H9 (cell line): ENCODE data around the gene TIAM2. TPM values are rescaled to one million over a fixed set of nuclear protein-coding genes. Genes with fewer than 3 reads are reported as not detected.
A peak's percentile ranks its signal among the peaks of the same experiment; 100 is the strongest.

Experiments used
- DNase-seq: peaks from one replicate; pipeline ENCODE4 v3.0.0-alpha.2; 2017
- H2AFZ ChIP-seq: one replicate; pipeline ENCODE4 v1.6.1; 2013; ENCODE audit warnings: mild to moderate bottlenecking, low read length, control low read depth, moderate library complexity
- H2AK5ac ChIP-seq: 2 replicates; pipeline ENCODE4 v1.6.1; 2013; ENCODE audit warnings: low read length, control low read depth, mixed read lengths; ENCODE audit not compliant: insufficient read length
- H2BK120ac ChIP-seq: one replicate; pipeline ENCODE4 v1.6.1; 2013; ENCODE audit warnings: low read depth, mild to moderate bottlenecking, low read length, control low read depth, inconsistent platforms; ENCODE audit not compliant: poor library complexity, severe bottlenecking
- H2BK12ac ChIP-seq: 2 replicates; pipeline ENCODE4 v1.6.1; 2013; ENCODE audit warnings: low read length, control low read depth, mixed read lengths, low read depth; ENCODE audit not compliant: insufficient read length
- H2BK15ac ChIP-seq: 2 replicates; pipeline ENCODE4 v1.6.1; 2013; ENCODE audit warnings: low read depth, low read length, control low read depth
- H2BK20ac ChIP-seq: one replicate; pipeline ENCODE4 v1.6.1; 2013; ENCODE audit warnings: low read depth, mild to moderate bottlenecking, low read length, control low read depth, inconsistent platforms; ENCODE audit not compliant: poor library complexity, severe bottlenecking
- H2BK5ac ChIP-seq: 2 replicates; pipeline ENCODE4 v1.6.1; 2013; ENCODE audit warnings: low read length, control low read depth, mixed read lengths; ENCODE audit not compliant: insufficient read length
- H3K14ac ChIP-seq: 2 replicates; pipeline ENCODE4 v1.6.1; 2013; ENCODE audit warnings: low read length, control low read depth; ENCODE audit not compliant: insufficient read depth
- H3K18ac ChIP-seq: 2 replicates; pipeline ENCODE4 v1.6.1; 2013; ENCODE audit warnings: low read depth, mild to moderate bottlenecking, mixed read lengths, low read length, control low read depth; ENCODE audit not compliant: insufficient read length
- H3K23ac ChIP-seq: 2 replicates; pipeline ENCODE4 v1.6.1; 2013; ENCODE audit warnings: low read length, control low read depth, mixed read lengths, low read depth; ENCODE audit not compliant: insufficient read length
- H3K23me2 ChIP-seq: 2 replicates; pipeline ENCODE4 v1.6.1; 2013; ENCODE audit warnings: low read depth, mild to moderate bottlenecking, mixed read lengths, low read length, control low read depth; ENCODE audit not compliant: insufficient read length, poor library complexity, severe bottlenecking
- H3K27ac ChIP-seq: 2 replicates; pipeline ENCODE4 v1.5.1; 2013; ENCODE audit warnings: low read length, control low read depth, mixed read lengths, low read depth; ENCODE audit not compliant: insufficient read length
- H3K27me3 ChIP-seq: 2 replicates; pipeline ENCODE4 v1.6.1; 2013; ENCODE audit warnings: low read length, control low read depth, inconsistent platforms; ENCODE audit not compliant: insufficient read depth
- H3K4ac ChIP-seq: 2 replicates; pipeline ENCODE4 v1.6.1; 2013; ENCODE audit warnings: low read depth, mild to moderate bottlenecking, control low read depth, inconsistent platforms, low read length, moderate library complexity
- H3K4me1 ChIP-seq: 2 replicates; pipeline ENCODE4 v1.6.1; 2013; ENCODE audit warnings: low read length, control low read depth, inconsistent platforms; ENCODE audit not compliant: insufficient read depth
- H3K4me2 ChIP-seq: 2 replicates; pipeline ENCODE4 v1.6.1; 2013; ENCODE audit warnings: low read length, control low read depth, mixed read lengths; ENCODE audit not compliant: insufficient read length, insufficient read depth
- H3K56ac ChIP-seq: 2 replicates; pipeline ENCODE4 v1.6.1; 2013; ENCODE audit warnings: low read depth, mild to moderate bottlenecking, mixed read lengths, low read length, control low read depth; ENCODE audit not compliant: insufficient read length
- H3K79me1 ChIP-seq: 2 replicates; pipeline ENCODE4 v1.6.1; 2013; ENCODE audit warnings: low read depth, mild to moderate bottlenecking, moderate library complexity, low read length, control low read depth, inconsistent platforms; ENCODE audit not compliant: insufficient read depth, poor library complexity, severe bottlenecking
- H3K79me2 ChIP-seq: 2 replicates; pipeline ENCODE4 v1.6.1; 2013; ENCODE audit warnings: low read length, control low read depth, inconsistent platforms; ENCODE audit not compliant: insufficient read depth
- H3K9ac ChIP-seq: 2 replicates; pipeline ENCODE4 v1.6.1; 2013; ENCODE audit warnings: low read length, control low read depth, mixed read lengths; ENCODE audit not compliant: insufficient read length; ENCODE audit errors: extremely low read depth
- H3K9me3 ChIP-seq: one replicate; pipeline ENCODE4 v1.6.1; 2013; ENCODE audit warnings: low read depth, low read length, inconsistent platforms; ENCODE audit not compliant: control insufficient read depth
- H3T11ph ChIP-seq: one replicate; pipeline ENCODE4 v1.6.1; 2013; ENCODE audit warnings: mild to moderate bottlenecking, low read length, control low read depth, inconsistent platforms
- H4K20me1 ChIP-seq: one replicate; pipeline ENCODE4 v1.6.1; 2013; ENCODE audit not compliant: control insufficient read depth, insufficient read length, insufficient read depth
- H4K5ac ChIP-seq: 2 replicates; pipeline ENCODE4 v1.6.1; 2013; ENCODE audit warnings: low read depth, mild to moderate bottlenecking, mixed read lengths, low read length, control low read depth; ENCODE audit not compliant: insufficient read length
- H4K8ac ChIP-seq: replicated peaks from 2 replicates; pipeline ENCODE4 v1.6.1; 2013; ENCODE audit warnings: low read length, control low read depth, mixed read lengths, low read depth; ENCODE audit not compliant: insufficient read length
- H4K91ac ChIP-seq: 2 replicates; pipeline ENCODE4 v1.6.1; 2013; ENCODE audit warnings: low read depth, mild to moderate bottlenecking, moderate library complexity, mixed read lengths, low read length, control low read depth; ENCODE audit not compliant: insufficient read length
- H3K27ac Mint-ChIP-seq, 3 experiments: 2 replicates in 2 of 3; 3 replicates in 1 of 3; pipeline ENCODE4 v1.8.0; 2020 to 2021; ENCODE audit warnings: mixed read lengths in 3 of 3, mild to moderate bottlenecking in 1 of 3, moderate library complexity in 1 of 3
- H3K27me3 Mint-ChIP-seq: 2 replicates; pipeline ENCODE4 v1.8.0; 2021; ENCODE audit warnings: low read depth, mild to moderate bottlenecking, moderate library complexity, mixed read lengths
- H3K36me3 Mint-ChIP-seq, 3 experiments: 2 replicates in 2 of 3; 3 replicates in 1 of 3; pipeline ENCODE4 v1.8.0; 2020 to 2021; ENCODE audit warnings: low read depth in 3 of 3, mixed read lengths in 3 of 3; ENCODE audit not compliant: insufficient read depth in 1 of 3
- H3K4me1 Mint-ChIP-seq, 2 experiments: 2 replicates each; pipeline ENCODE4 v1.8.0; 2020; ENCODE audit warnings: mixed read lengths in 2 of 2
- H3K4me3 Mint-ChIP-seq, 2 experiments: 2 replicates in 1 of 2; 3 replicates in 1 of 2; pipeline ENCODE4 v1.8.0; 2020 to 2021; ENCODE audit warnings: mild to moderate bottlenecking in 2 of 2, mixed read lengths in 2 of 2, moderate library complexity in 1 of 2
- H3K9me3 Mint-ChIP-seq, 2 experiments: 2 replicates in 1 of 2; 3 replicates in 1 of 2; pipeline ENCODE4 v1.8.0; 2020; ENCODE audit warnings: mild to moderate bottlenecking in 2 of 2, mixed read lengths in 2 of 2, moderate library complexity in 1 of 2
- CTCF ChIP-seq: fragments of 200-600 bp; sonication (generic); conservative IDR thresholded peaks from 3 replicates; pipeline ENCODE4 v1.8.0; 2021; ENCODE audit warnings: antibody characterized with exemption, mild to moderate bottlenecking
- WGBS: extraction: QIAGEN DNeasy Blood & Tissue Kit; methylation state at CpG from one replicate; pipeline ENCODE4 v1.1.7; 2013; ENCODE audit warnings: missing lambda C conversion rate, low lambda C conversion rate, mixed read lengths; ENCODE audit not compliant: insufficient read length; ENCODE audit errors: extremely low coverage; 5-methylcytosine and 5-hydroxymethylcytosine counted together
- total RNA-seq: library from RNA; stranded (reverse); gene quantifications from 2 replicates; pipeline ENCODE4 v1.2.1, GENCODE V29; 2021

The TIAM2 gene
- total RNA-seq, 1 experiment from 2014 or later = 6.3 TPM

GRCh38 chr6:154993710-154994109, 1.4 kb upstream of the TIAM2 start:
- Mint-ChIP-seq H3K27me3 (peaks cover 27% of the 10 kb centered on the region), H3K27ac (no peak overlapping the region), H3K36me3 (no peaks in the 10 kb centered on the region; a peak in 2 of 7 replicates), H3K4me1 (peaks cover 28 to 37% of the 10 kb centered on the region in 2 experiments), H3K4me3 (peak overlapping the region; percentile 27 to 87; a peak in 3 of 5 replicates), H3K9me3 (no peaks in the 10 kb centered on the region)
- H3K14ac ChIP-seq = no peak overlapping the region
- H3K23me2 ChIP-seq = peaks cover 12% of the 10 kb centered on the region
- WGBS = no CpG with 5 or more reads among the region's 13 CpGs
- no peak overlapping the region for H3K18ac ChIP-seq
- no peak overlapping the region for H3K56ac ChIP-seq
- H4K20me1 ChIP-seq = no peaks in the 10 kb centered on the region
- no peaks in the 10 kb centered on the region; the same call in 1 of the 2 replicates for H3K4me1 ChIP-seq
- H3K79me2 ChIP-seq = no peaks in the 10 kb centered on the region
- no peaks in the 10 kb centered on the region for H3K27me3 ChIP-seq
- H3K9ac ChIP-seq = no peak overlapping the region
- H3K4ac ChIP-seq = no peak overlapping the region
- no peak overlapping the region for H3K27ac ChIP-seq
- H3K4me2 ChIP-seq = no peak overlapping the region
- no peaks in the 10 kb centered on the region for H3K9me3 ChIP-seq
- no peak overlapping the region for H2BK5ac ChIP-seq
- H3K79me1 ChIP-seq = no peaks in the 10 kb centered on the region
- no peak overlapping the region for H2BK12ac ChIP-seq
- H3T11ph ChIP-seq = no peak overlapping the region
- no peak overlapping the region for H2BK20ac ChIP-seq
- H2BK15ac ChIP-seq = no peak overlapping the region
- H3K23ac ChIP-seq = no peak overlapping the region
- H4K5ac ChIP-seq = no peak overlapping the region
- H2BK120ac ChIP-seq = no peak overlapping the region
- no peak overlapping the region for H4K8ac ChIP-seq
- H4K91ac ChIP-seq = no peak overlapping the region
- no peak overlapping the region for H2AK5ac ChIP-seq
- no peak for DNase-seq
- no peak for TF ChIP-seq CTCF
- H2AFZ ChIP-seq = no peak overlapping the region
